Trophoblast cell (in vitro differentiated cells and primary cell): ENCODE results near the gene ZFP36L2.

Experiments used
- DNase-seq, 2 donors: peaks; one replicate each; pipeline ENCODE4 v3.0.0-alpha.2; 2016
- H2AFZ ChIP-seq: 2 replicates; pipeline ENCODE4 v1.6.1; 2013; ENCODE audit warnings: low read length, moderate library complexity, mild to moderate bottlenecking; ENCODE audit not compliant: insufficient read depth, poor library complexity
- H2AK5ac ChIP-seq: 2 replicates; pipeline ENCODE4 v1.6.1; 2013; ENCODE audit warnings: mild to moderate bottlenecking, low read length
- H2BK120ac ChIP-seq: 2 replicates; pipeline ENCODE4 v1.6.1; 2013; ENCODE audit warnings: low read length, mild to moderate bottlenecking, moderate library complexity; ENCODE audit not compliant: insufficient read depth, poor library complexity
- H2BK12ac ChIP-seq: 2 replicates; pipeline ENCODE4 v1.6.1; 2013; ENCODE audit warnings: mild to moderate bottlenecking, low read length, moderate library complexity
- H2BK5ac ChIP-seq: 2 replicates; pipeline ENCODE4 v1.6.1; 2013; ENCODE audit warnings: low read length, low read depth, moderate library complexity, mild to moderate bottlenecking; ENCODE audit not compliant: poor library complexity
- H3K14ac ChIP-seq: 2 replicates; pipeline ENCODE4 v1.6.1; 2013; ENCODE audit warnings: mild to moderate bottlenecking, low read length
- H3K18ac ChIP-seq: 2 replicates; pipeline ENCODE4 v1.6.1; 2013; ENCODE audit warnings: mild to moderate bottlenecking, low read length
- H3K23ac ChIP-seq: 2 replicates; pipeline ENCODE4 v1.6.1; 2013; ENCODE audit warnings: low read length
- H3K27ac ChIP-seq: 2 replicates; pipeline ENCODE4 v1.5.1; 2013; ENCODE audit warnings: low read depth, mild to moderate bottlenecking, inconsistent platforms, low read length, moderate library complexity
- H3K27me3 ChIP-seq: 2 replicates; pipeline ENCODE4 v1.6.1; 2013; ENCODE audit warnings: inconsistent platforms, mild to moderate bottlenecking, low read length, moderate library complexity; ENCODE audit not compliant: insufficient read depth
- H3K36me3 ChIP-seq, 2 experiments: 1 replicate in 1 of 2; 2 replicates in 1 of 2; pipeline ENCODE4 v1.6.1; 2013; ENCODE audit warnings: low read length in 2 of 2, mild to moderate bottlenecking in 2 of 2, moderate library complexity in 1 of 2; ENCODE audit not compliant: insufficient read depth in 2 of 2, control insufficient read depth in 1 of 2
- H3K4ac ChIP-seq: 2 replicates; pipeline ENCODE4 v1.6.1; 2013; ENCODE audit warnings: low read depth, mild to moderate bottlenecking, low read length, moderate library complexity
- H3K4me1 ChIP-seq, 2 experiments: 1 replicate in 1 of 2; 2 replicates in 1 of 2; pipeline ENCODE4 v1.6.1; 2013; ENCODE audit warnings: low read length in 2 of 2, mild to moderate bottlenecking in 2 of 2, moderate library complexity in 1 of 2; ENCODE audit not compliant: insufficient read depth in 2 of 2, control insufficient read depth in 1 of 2
- H3K4me2 ChIP-seq: 2 replicates; pipeline ENCODE4 v1.6.1; 2013; ENCODE audit warnings: inconsistent platforms, mild to moderate bottlenecking, low read length, moderate library complexity
- H3K4me3 ChIP-seq: 2 replicates; pipeline ENCODE4 v1.5.1; 2013; ENCODE audit warnings: mild to moderate bottlenecking, low read depth, low read length, inconsistent platforms
- H3K79me1 ChIP-seq: one replicate; pipeline ENCODE4 v1.6.1; 2013; ENCODE audit warnings: low read length
- H3K79me2 ChIP-seq: 2 replicates; pipeline ENCODE4 v1.6.1; 2013; ENCODE audit warnings: low read length, mild to moderate bottlenecking; ENCODE audit not compliant: control insufficient read depth, insufficient read depth, poor library complexity
- H3K9ac ChIP-seq: 2 replicates; pipeline ENCODE4 v1.6.1; 2013; ENCODE audit warnings: mild to moderate bottlenecking, low read length
- H3K9me3 ChIP-seq: 2 replicates; pipeline ENCODE4 v1.6.1; 2013; ENCODE audit warnings: low read depth, mild to moderate bottlenecking, control low read depth, inconsistent platforms, low read length; ENCODE audit not compliant: insufficient read depth
- H4K12ac ChIP-seq: 2 replicates; pipeline ENCODE4 v1.6.1; 2013; ENCODE audit warnings: low read depth, mild to moderate bottlenecking, low read length, moderate library complexity
- H4K8ac ChIP-seq: 2 replicates; pipeline ENCODE4 v1.6.1; 2013; ENCODE audit warnings: low read depth, mild to moderate bottlenecking, low read length, moderate library complexity
- H4K91ac ChIP-seq: one replicate; pipeline ENCODE4 v1.6.1; 2013; ENCODE audit warnings: low read depth, mild to moderate bottlenecking, low read length, moderate library complexity
- WGBS: extraction: QIAGEN DNeasy Blood & Tissue Kit; methylation state at CpG from one replicate; pipeline ENCODE4 v1.1.7; 2013; ENCODE audit warnings: missing lambda C conversion rate; ENCODE audit not compliant: insufficient read length, insufficient coverage; ENCODE audit errors: extremely low coverage; 5-methylcytosine and 5-hydroxymethylcytosine counted together

Gene ZFP36L2

GRCh38 chr2:43203373-43203772 is 23.0 kb downstream of the ZFP36L2 start:
- H3K36me3 ChIP-seq = no peaks in the 10 kb centered on the region

DNA sequence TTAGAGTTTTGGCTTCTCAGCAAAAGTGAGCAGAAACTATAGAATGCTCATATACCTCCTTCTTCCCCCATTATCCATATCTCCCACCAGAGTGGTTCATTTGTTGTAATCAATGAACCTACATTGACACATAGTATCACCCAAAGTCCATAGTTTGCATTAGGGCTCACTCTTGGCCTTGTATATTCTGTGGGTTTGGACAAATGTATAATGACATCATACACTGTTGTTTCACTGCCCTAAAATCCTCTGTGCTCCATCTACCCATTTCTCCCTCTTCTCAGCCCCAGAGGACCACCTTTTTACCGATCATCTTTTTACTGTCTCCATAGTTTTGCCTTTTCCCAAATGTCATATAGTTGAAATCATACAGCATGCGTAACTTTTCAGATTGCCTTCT is 24.1 kb downstream of the ZFP36L2 start:
- Histone ChIP-seq H2BK120ac (no peak overlapping the region), H3K23ac (no peak overlapping the region), H3K36me3 (no peaks in the 10 kb centered on the region), H3K27ac (no peak overlapping the region), H4K12ac (no peak overlapping the region), H2BK5ac (no peak overlapping the region), H3K4me2 (no peak overlapping the region), H3K27me3 (no peaks in the 10 kb centered on the region), H2AK5ac (no peak overlapping the region), H3K4me3 (no peak overlapping the region), H3K9ac (no peak overlapping the region), H4K8ac (no peak overlapping the region), H3K4me1 (peaks cover 12 to 13% of the 10 kb centered on the region in 2 experiments), H3K18ac (no peak overlapping the region), H3K9me3 (no peaks in the 10 kb centered on the region), H3K79me1 (peaks cover 16% of the 10 kb centered on the region), H3K14ac (no peak overlapping the region), H2AFZ (no peak overlapping the region), H3K79me2 (no peaks in the 10 kb centered on the region), H4K91ac (no peak overlapping the region), H2BK12ac (no peak overlapping the region), H3K4ac (no peak overlapping the region)
- no peak for DNase-seq
- WGBS = no CpG with 5 or more reads among the region's 2 CpGs

More at GRCh38 chr2:43203373-43203772, 23.0 kb downstream of the ZFP36L2 start:
- Histone ChIP-seq H3K18ac (no peak overlapping the region), H3K4me2 (no peak overlapping the region), H3K4ac (no peak overlapping the region), H3K14ac (peak overlapping the region; percentile 18), H3K79me2 (no peaks in the 10 kb centered on the region), H4K8ac (no peak overlapping the region), H2BK120ac (no peak overlapping the region), H3K9me3 (no peaks in the 10 kb centered on the region), H3K4me1 (peaks cover 12 to 13% of the 10 kb centered on the region in 2 experiments), H3K9ac (no peak overlapping the region), H3K27ac (no peak overlapping the region), H4K12ac (no peak overlapping the region), H3K79me1 (peaks cover 14% of the 10 kb centered on the region), H3K23ac (no peak overlapping the region), H2BK5ac (no peak overlapping the region), H2AK5ac (no peak overlapping the region), H3K4me3 (no peak overlapping the region), H4K91ac (no peak overlapping the region), H3K27me3 (no peaks in the 10 kb centered on the region), H2AFZ (no peak overlapping the region), H2BK12ac (peak overlapping the region; percentile 47)
- DNase-seq = no peak
- no CpG with 5 or more reads among the region's 11 CpGs for WGBS

- Histone ChIP-seq H2AFZ (no peak overlapping the region), H2BK12ac (peak overlapping the region; percentile 35), H4K12ac (no peak overlapping the region), H3K36me3 (no peaks in the 10 kb centered on the region), H3K18ac (no peak overlapping the region), H3K4ac (no peak overlapping the region), H2BK5ac (no peak overlapping the region), H3K27ac (no peak overlapping the region), H2BK120ac (peak overlapping the region; percentile 40), H2AK5ac (peak overlapping the region; percentile 69), H4K8ac (no peak overlapping the region), H3K9me3 (no peaks in the 10 kb centered on the region), H3K9ac (no peak overlapping the region), H3K27me3 (no peaks in the 10 kb centered on the region), H3K14ac (peak overlapping the region; percentile 2), H3K4me2 (no peak overlapping the region), H3K4me1 (peaks cover 10 to 13% of the 10 kb centered on the region in 2 experiments), H3K79me1 (peaks cover 16% of the 10 kb centered on the region), H4K91ac (peak overlapping the region; percentile 78), H3K23ac (no peak overlapping the region), H3K79me2 (no peaks in the 10 kb centered on the region), H3K4me3 (no peak overlapping the region)
- no peak for DNase-seq
- WGBS = no CpG with 5 or more reads among the region's 4 CpGs
Measured at GRCh38 chr2:43201497-43201896, 24.9 kb downstream of the ZFP36L2 start.

GRCh38 chr2:43201016-43201415 is 25.4 kb downstream of the ZFP36L2 start:
- H3K18ac ChIP-seq = peak overlapping the region; percentile 71
- H3K79me2 ChIP-seq = no peaks in the 10 kb centered on the region
- H2BK120ac ChIP-seq = peak overlapping the region; percentile 40
- H2AK5ac ChIP-seq = peak overlapping the region; percentile 94
- H4K12ac ChIP-seq = no peak overlapping the region
- WGBS = no CpG with 5 or more reads among the region's 7 CpGs
- no peaks in the 10 kb centered on the region for H3K9me3 ChIP-seq
- no peak overlapping the region for H2AFZ ChIP-seq
- peak overlapping the region; percentile 47 for H4K8ac ChIP-seq
- H3K9ac ChIP-seq = no peak overlapping the region
- peak overlapping the region; percentile 41 for H2BK5ac ChIP-seq
- H3K4me3 ChIP-seq = no peak overlapping the region
- H3K14ac ChIP-seq = peak overlapping the region; percentile 66
- no peak overlapping the region for H3K23ac ChIP-seq
- H3K27ac ChIP-seq = no peak overlapping the region
- H2BK12ac ChIP-seq = peak overlapping the region; percentile 37
- H3K79me1 ChIP-seq = peaks cover 16% of the 10 kb centered on the region
- peak overlapping the region; percentile 78 for H4K91ac ChIP-seq
- peaks cover 10 to 13% of the 10 kb centered on the region in 2 experiments for H3K4me1 ChIP-seq
- no peak overlapping the region for H3K4ac ChIP-seq
- no peak for DNase-seq
- no peaks in the 10 kb centered on the region for H3K36me3 ChIP-seq
- no peaks in the 10 kb centered on the region for H3K27me3 ChIP-seq
- H3K4me2 ChIP-seq = no peak overlapping the region
